ENCODE data around the gene CD9. TPM values are rescaled to one million over a fixed set of nuclear protein-coding genes. Genes with fewer than 3 reads are reported as not detected.

CD9 gene
- total and polyA plus RNA-seq, 2 of the 8 experiments (the other 6 are each of a cell fraction or from before 2014, with no cell fraction given), result 168 to 319 TPM

GRCh38 chr12:6201826-6202225 is 1.6 kb downstream of the CD9 start:
- Histone ChIP-seq H2BK5ac (ENCODE audit: low read depth, low read length) (no peak overlapping the region), H3K4me1 (replicated peaks in 1 of 4; ENCODE audit: control insufficient read depth in 3 of 4, insufficient read depth in 4 of 4, low read length in 3 of 4) (peaks cover 23 to 59% (median 43%) of the 10 kb centered on the region in 4 experiments), H3K36me3 (ENCODE audit: control insufficient read depth in 2 of 4, insufficient read depth in 4 of 4, low read length in 3 of 4) (no peaks in the 10 kb centered on the region), H3K18ac (ENCODE audit: extremely low read depth, low read length) (no peak overlapping the region), H4K5ac (ENCODE audit: insufficient read length, low read depth, low read length) (no peak overlapping the region), H3K79me2 (ENCODE audit: control insufficient read depth in 1 of 2, insufficient read depth in 2 of 2, low read length in 2 of 2) (peaks cover 7 to 43% of the 10 kb centered on the region in 2 experiments; a peak in 3 of 4 replicates), H2AK5ac (ENCODE audit: low read depth, low read length) (no peak overlapping the region), H3K79me1 (ENCODE audit: low read depth, low read length) (peaks cover 16% of the 10 kb centered on the region; the same call in 1 of the 2 replicates), H2BK20ac (ENCODE audit: low read length) (no peak overlapping the region), H3K9ac (replicated peaks in 1 of 4; ENCODE audit: extremely low read depth in 1 of 4, low read depth in 3 of 4, low read length in 3 of 4) (no peak overlapping the region), H2BK12ac (ENCODE audit: low read depth, low read length) (no peak overlapping the region), H3K27me3 (replicated peaks in 1 of 4; ENCODE audit: control insufficient read depth in 3 of 4, extremely low read depth in 1 of 4, insufficient read depth in 3 of 4, low read length in 3 of 4) (peaks cover 0 to 10% (median 6%) of the 10 kb centered on the region in 4 experiments; a peak in 3 of 7 replicates), H4K20me1 (replicated peaks in 1 of 2; ENCODE audit: control insufficient read depth in 1 of 2, insufficient read depth in 2 of 2, low read length in 2 of 2) (peaks cover 0 to 2% of the 10 kb centered on the region in 2 experiments), H3K23me2 (ENCODE audit: low read depth, low read length) (peaks cover 12% of the 10 kb centered on the region; the same call in 1 of the 2 replicates), H4K91ac (replicated peaks; ENCODE audit: insufficient read length, low read length) (no peak overlapping the region), H2AFZ (ENCODE audit: low read length) (no peak overlapping the region), H3K4ac (replicated peaks; ENCODE audit: insufficient read length, low read depth, low read length) (no peak overlapping the region), H2BK120ac (replicated peaks; ENCODE audit: low read depth, low read length) (no peak overlapping the region), H3K4me2 (ENCODE audit: insufficient read depth in 1 of 2, low read depth in 2 of 2, low read length in 2 of 2) (peak overlapping the region; percentile 92 to 96), H3K23ac (ENCODE audit: insufficient read length) (no peak overlapping the region), H2BK15ac (ENCODE audit: low read length) (no peak overlapping the region), H4K8ac (ENCODE audit: extremely low read depth, insufficient read depth, low read length) (no peak overlapping the region), H3K4me3 (ENCODE audit: extremely low read depth in 1 of 4, insufficient read depth in 2 of 4, low read depth in 3 of 4, low read length in 4 of 4) (peak overlapping the region in 3 of 4 experiments; percentile 83 to 85 (median 83); a peak in 2 of 8 replicates), H3K14ac (ENCODE audit: insufficient read length) (no peak overlapping the region), H3K27ac (ENCODE audit: low read depth, low read length) (no peak overlapping the region), H3K9me3 (ENCODE audit: insufficient read depth in 2 of 2, low read depth in 1 of 2, low read length in 1 of 2) (no peaks in the 10 kb centered on the region), H3K56ac (replicated peaks; ENCODE audit: insufficient read length, low read depth, low read length) (no peak overlapping the region)
- DNase-seq (ENCODE audit: low read depth in 1 of 2, low spot score in 2 of 2), result no peak
- TF ChIP-seq POLR2A (IDR thresholded peaks at IDR 0.05; ENCODE audit: control extremely low read depth in 1 of 2, low read depth in 2 of 2, low read length in 2 of 2) (peak in 1 of 2 experiments; percentile 49; a peak in 2 of 3 replicates), KDM4A (IDR thresholded peaks at IDR 0.05; ENCODE audit: low read depth, low read length, severe bottlenecking) (no peak), KDM1A (IDR thresholded peaks at IDR 0.05; ENCODE audit: borderline replicate concordance, low read length) (no peak), ATF3 (IDR thresholded peaks at IDR 0.05; ENCODE audit: insufficient read depth, low read depth, low read length) (no peak)
- no peak for FAIRE-seq
- WGBS, 2 experiments (ENCODE audit: extremely low coverage in 1 of 2, insufficient coverage in 1 of 2, insufficient read length in 1 of 2, insufficient replicate concordance in 2 of 2, low coverage in 1 of 2, low lambda C conversion rate in 2 of 2, missing lambda C conversion rate in 1 of 2), result 84% methylated on average over 3 of the region's 3 CpGs; no CpG with 5 or more reads in 1 of the 2 experiments
- ChIA-PET POLR2A (ENCODE audit: partially characterized antibody) (interaction anchor here (1.2 to 11.6 kb wide), 11 partner anchors 11 to 337 kb away, joined by 3 to 203 read pairs (median 5); no protein-coding TSS in a partner anchor), CTCF (ENCODE audit: partially characterized antibody) (interaction anchor here (1.1 to 26.9 kb wide), 17 partner anchors 8 to 143 kb away, joined by 3 to 433 read pairs (median 5); no protein-coding TSS in a partner anchor)

All from H1 (cell line).